ENCODE measurements around the gene DCAF17.

GRCh38 chr2:171407030-171407675 lies 26.9 kb upstream of the DCAF17 start:
- TF ChIP-seq SP7 (tag by site-specific recombination; IDR thresholded peaks at IDR 0.05) = no peak
- TF ChIP-seq ZNF274 (IDR thresholded peaks at IDR 0.05; ENCODE audit: low read length) = no peak
- no peak for TF ChIP-seq ZNF274 (tag by site-specific recombination; IDR thresholded peaks at IDR 0.05; ENCODE audit: borderline replicate concordance)
- TF ChIP-seq ZNF211 (tag by site-specific recombination; IDR thresholded peaks at IDR 0.05; ENCODE audit: low read depth) = no peak
- TF ChIP-seq, protein P1, sequence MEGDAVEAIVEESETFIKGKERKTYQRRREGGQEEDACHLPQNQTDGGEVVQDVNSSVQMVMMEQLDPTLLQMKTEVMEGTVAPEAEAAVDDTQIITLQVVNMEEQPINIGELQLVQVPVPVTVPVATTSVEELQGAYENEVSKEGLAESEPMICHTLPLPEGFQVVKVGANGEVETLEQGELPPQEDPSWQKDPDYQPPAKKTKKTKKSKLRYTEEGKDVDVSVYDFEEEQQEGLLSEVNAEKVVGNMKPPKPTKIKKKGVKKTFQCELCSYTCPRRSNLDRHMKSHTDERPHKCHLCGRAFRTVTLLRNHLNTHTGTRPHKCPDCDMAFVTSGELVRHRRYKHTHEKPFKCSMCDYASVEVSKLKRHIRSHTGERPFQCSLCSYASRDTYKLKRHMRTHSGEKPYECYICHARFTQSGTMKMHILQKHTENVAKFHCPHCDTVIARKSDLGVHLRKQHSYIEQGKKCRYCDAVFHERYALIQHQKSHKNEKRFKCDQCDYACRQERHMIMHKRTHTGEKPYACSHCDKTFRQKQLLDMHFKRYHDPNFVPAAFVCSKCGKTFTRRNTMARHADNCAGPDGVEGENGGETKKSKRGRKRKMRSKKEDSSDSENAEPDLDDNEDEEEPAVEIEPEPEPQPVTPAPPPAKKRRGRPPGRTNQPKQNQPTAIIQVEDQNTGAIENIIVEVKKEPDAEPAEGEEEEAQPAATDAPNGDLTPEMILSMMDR (tag by site-specific recombination; IDR thresholded peaks at IDR 0.05) = no peak

Data from HEK293 (cell line).